ENCODE data around the gene HOXB1. TPM values are rescaled to one million over a fixed set of nuclear protein-coding genes. Genes with fewer than 3 reads are reported as not detected.

The HOXB1 gene
- total and polyA plus RNA-seq, 2 of the 8 experiments (the other 6 are each of a cell fraction or from before 2014, with no cell fraction given) = not detected

- H2BK120ac ChIP-seq (replicated peaks; ENCODE audit: low read depth, low read length) = no peak overlapping the region
- no peak for FAIRE-seq
- H2BK20ac ChIP-seq (ENCODE audit: low read length) = peak overlapping the region; percentile 100
- WGBS, 2 experiments (ENCODE audit: extremely low coverage in 1 of 2, insufficient coverage in 1 of 2, insufficient read length in 1 of 2, insufficient replicate concordance in 2 of 2, low coverage in 1 of 2, low lambda C conversion rate in 2 of 2, missing lambda C conversion rate in 1 of 2) = 55% methylated on average over 3 of the region's 3 CpGs; no CpG with 5 or more reads in 1 of the 2 experiments
- H2BK15ac ChIP-seq (ENCODE audit: low read length) = 0 out of 2 replicates have a peak overlapping the region, but pooled peaks have one; percentile 46
- H3K4me3 ChIP-seq (ENCODE audit: extremely low read depth in 1 of 4, insufficient read depth in 2 of 4, low read depth in 3 of 4, low read length in 4 of 4) = no peak overlapping the region
- no peak overlapping the region for H3K23ac ChIP-seq (ENCODE audit: insufficient read length)
- no peak overlapping the region for H3K27ac ChIP-seq (ENCODE audit: low read depth, low read length)
- H2BK12ac ChIP-seq (ENCODE audit: low read depth, low read length) = peak overlapping the region; percentile 70; the same call in 1 of the 2 replicates
- DNase-seq (ENCODE audit: low read depth in 1 of 2, low spot score in 2 of 2) = no peak
- H3K4ac ChIP-seq (replicated peaks; ENCODE audit: insufficient read length, low read depth, low read length) = no peak overlapping the region
- H4K91ac ChIP-seq (replicated peaks; ENCODE audit: insufficient read length, low read length) = no peak overlapping the region
- peak overlapping the region; percentile 53; the same call in 1 of the 2 replicates for H2BK5ac ChIP-seq (ENCODE audit: low read depth, low read length)
- no peak overlapping the region for H3K56ac ChIP-seq (replicated peaks; ENCODE audit: insufficient read length, low read depth, low read length)
- no peaks in the 10 kb centered on the region for H3K79me2 ChIP-seq (ENCODE audit: control insufficient read depth in 1 of 2, insufficient read depth in 2 of 2, low read length in 2 of 2)
- peaks cover 0 to 23% (median 20%) of the 10 kb centered on the region in 4 experiments; a peak in 6 of 7 replicates for H3K27me3 ChIP-seq (replicated peaks in 1 of 4; ENCODE audit: control insufficient read depth in 3 of 4, extremely low read depth in 1 of 4, insufficient read depth in 3 of 4, low read length in 3 of 4)
- H3K4me2 ChIP-seq (ENCODE audit: insufficient read depth in 1 of 2, low read depth in 2 of 2, low read length in 2 of 2) = peak overlapping the region; percentile 45 to 66
- H3K23me2 ChIP-seq (ENCODE audit: low read depth, low read length) = no peaks in the 10 kb centered on the region; the same call in 1 of the 2 replicates
- POLR2A ChIA-PET (ENCODE audit: partially characterized antibody) = interaction anchor here (0.6 to 1.4 kb wide), 4 partner anchors 9 to 42 kb away, joined by 3 to 6 read pairs (median 4); no protein-coding TSS in a partner anchor
- H2AK5ac ChIP-seq (ENCODE audit: low read depth, low read length) = peak overlapping the region; percentile 18; the same call in 1 of the 2 replicates
- TF ChIP-seq TEAD4 (IDR thresholded peaks at IDR 0.05; ENCODE audit: low read depth, low read length) = 0 out of 2 replicates have a peak, but pooled peaks have one; percentile 30
- TF ChIP-seq NANOG (IDR thresholded peaks at IDR 0.05; ENCODE audit: insufficient read depth, low read depth, low read length, poor library complexity, severe bottlenecking) = peak; percentile 33
- TF ChIP-seq CHD1 (IDR thresholded peaks at IDR 0.05; ENCODE audit: low read depth, low read length) = no peak
- TF ChIP-seq CEBPB (IDR thresholded peaks at IDR 0.05; ENCODE audit: low read depth, low read length) = peak; percentile 69; the same call in 1 of the 2 replicates
- H3K79me1 ChIP-seq (ENCODE audit: low read depth, low read length) = no peaks in the 10 kb centered on the region
- no peak overlapping the region for H2AFZ ChIP-seq (ENCODE audit: low read length)
- no peaks in the 10 kb centered on the region for H4K20me1 ChIP-seq (replicated peaks in 1 of 2; ENCODE audit: control insufficient read depth in 1 of 2, insufficient read depth in 2 of 2, low read length in 2 of 2)
- CTCF ChIA-PET (ENCODE audit: partially characterized antibody) = interaction anchor here (0.6 to 2.3 kb wide), 13 partner anchors 10 to 628 kb away, joined by 3 to 9 read pairs (median 4); partner anchors contain the start of gene HOXB5
- peaks cover 4 to 9% (median 6%) of the 10 kb centered on the region in 4 experiments; a peak in 6 of 7 replicates for H3K4me1 ChIP-seq (replicated peaks in 1 of 4; ENCODE audit: control insufficient read depth in 3 of 4, insufficient read depth in 4 of 4, low read length in 3 of 4)
- peak overlapping the region; percentile 91; the same call in 1 of the 2 replicates for H3K18ac ChIP-seq (ENCODE audit: extremely low read depth, low read length)
- no peaks in the 10 kb centered on the region for H3K9me3 ChIP-seq (ENCODE audit: insufficient read depth in 2 of 2, low read depth in 1 of 2, low read length in 1 of 2)
- no peaks in the 10 kb centered on the region for H3K36me3 ChIP-seq (ENCODE audit: control insufficient read depth in 2 of 4, insufficient read depth in 4 of 4, low read length in 3 of 4)
- H3K14ac ChIP-seq (ENCODE audit: insufficient read length) = no peak overlapping the region
- H4K5ac ChIP-seq (ENCODE audit: insufficient read length, low read depth, low read length) = no peak overlapping the region
- no peak overlapping the region; a peak in 1 of 7 replicates for H3K9ac ChIP-seq (replicated peaks in 1 of 4; ENCODE audit: extremely low read depth in 1 of 4, low read depth in 3 of 4, low read length in 3 of 4)
- H4K8ac ChIP-seq (ENCODE audit: extremely low read depth, insufficient read depth, low read length) = no peak overlapping the region
Measured at GRCh38 chr17:48515925-48516900, 14.6 kb downstream of the HOXB1 start.
